Measurements from ENCODE around the gene FAM98B. TPM values are rescaled to one million over a fixed set of nuclear protein-coding genes. Genes with fewer than 3 reads are reported as not detected.

Gene FAM98B
- polyA plus RNA-seq, 1 of the 3 experiments (the other 2 are of a cell fraction) = 5.7 TPM

GRCh38 chr15:38464675-38465074 is 10.7 kb downstream of the FAM98B start:
- H2AFZ ChIP-seq (ENCODE audit: low read depth) = no peak overlapping the region
- no peaks in the 10 kb centered on the region for H3F3A ChIP-seq (replicated peaks; ENCODE audit: insufficient read depth)
- H3K36me3 ChIP-seq (replicated peaks in 1 of 2; ENCODE audit: control insufficient read depth in 1 of 2, insufficient read depth in 2 of 2, low read length in 1 of 2) = peaks cover 10 to 13% of the 10 kb centered on the region in 2 experiments
- no peaks in the 10 kb centered on the region for H3K27me3 ChIP-seq (ENCODE audit: insufficient read depth)
- no peak overlapping the region for H3K4me3 ChIP-seq (ENCODE audit: low read depth in 2 of 2, low read length in 1 of 2)
- no peak overlapping the region for H3K4me2 ChIP-seq
- peaks cover 22% of the 10 kb centered on the region; the same call in 1 of the 2 replicates for H4K20me1 ChIP-seq (ENCODE audit: insufficient read depth)
- H3K9me2 ChIP-seq = no peaks in the 10 kb centered on the region
- TF ChIP-seq, protein P1, sequence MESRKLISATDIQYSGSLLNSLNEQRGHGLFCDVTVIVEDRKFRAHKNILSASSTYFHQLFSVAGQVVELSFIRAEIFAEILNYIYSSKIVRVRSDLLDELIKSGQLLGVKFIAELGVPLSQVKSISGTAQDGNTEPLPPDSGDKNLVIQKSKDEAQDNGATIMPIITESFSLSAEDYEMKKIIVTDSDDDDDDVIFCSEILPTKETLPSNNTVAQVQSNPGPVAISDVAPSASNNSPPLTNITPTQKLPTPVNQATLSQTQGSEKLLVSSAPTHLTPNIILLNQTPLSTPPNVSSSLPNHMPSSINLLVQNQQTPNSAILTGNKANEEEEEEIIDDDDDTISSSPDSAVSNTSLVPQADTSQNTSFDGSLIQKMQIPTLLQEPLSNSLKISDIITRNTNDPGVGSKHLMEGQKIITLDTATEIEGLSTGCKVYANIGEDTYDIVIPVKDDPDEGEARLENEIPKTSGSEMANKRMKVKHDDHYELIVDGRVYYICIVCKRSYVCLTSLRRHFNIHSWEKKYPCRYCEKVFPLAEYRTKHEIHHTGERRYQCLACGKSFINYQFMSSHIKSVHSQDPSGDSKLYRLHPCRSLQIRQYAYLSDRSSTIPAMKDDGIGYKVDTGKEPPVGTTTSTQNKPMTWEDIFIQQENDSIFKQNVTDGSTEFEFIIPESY (IDR thresholded peaks at IDR 0.05; ENCODE audit: borderline replicate concordance, low read depth) = no peak
- TF ChIP-seq RCOR1 (IDR thresholded peaks at IDR 0.05; ENCODE audit: low read length) (no peak), TAF1 (IDR thresholded peaks at IDR 0.05; ENCODE audit: borderline replicate concordance, low read depth, low read length) (no peak), GATA2 (CRISPR knock-in tag; IDR thresholded peaks at IDR 0.05) (no peak), SMC3 (IDR thresholded peaks at IDR 0.05; ENCODE audit: low read depth, low read length) (no peak), MAX (IDR thresholded peaks at IDR 0.05; ENCODE audit: low read depth) (no peak), CHD2 (IDR thresholded peaks at IDR 0.05; ENCODE audit: low read length, partially characterized antibody) (no peak), REST (IDR thresholded peaks at IDR 0.05; ENCODE audit: low read depth, low read length) (no peak), FOXJ3 (CRISPR knock-in tag; IDR thresholded peaks at IDR 0.05) (no peak), FOSL2 (IDR thresholded peaks at IDR 0.05; ENCODE audit: borderline replicate concordance, low read depth) (no peak), YY1 (IDR thresholded peaks at IDR 0.05; ENCODE audit: low read depth) (no peak), RAD21 (IDR thresholded peaks at IDR 0.05; ENCODE audit: low read length) (no peak), MEF2A (IDR thresholded peaks at IDR 0.05; ENCODE audit: borderline replicate concordance, low read depth) (no peak), MXI1 (IDR thresholded peaks at IDR 0.05; ENCODE audit: low read depth, low read length) (no peak), NRF1 (IDR thresholded peaks at IDR 0.05; ENCODE audit: low read depth, low read length) (no peak)
- TF ChIP-seq, protein P2, sequence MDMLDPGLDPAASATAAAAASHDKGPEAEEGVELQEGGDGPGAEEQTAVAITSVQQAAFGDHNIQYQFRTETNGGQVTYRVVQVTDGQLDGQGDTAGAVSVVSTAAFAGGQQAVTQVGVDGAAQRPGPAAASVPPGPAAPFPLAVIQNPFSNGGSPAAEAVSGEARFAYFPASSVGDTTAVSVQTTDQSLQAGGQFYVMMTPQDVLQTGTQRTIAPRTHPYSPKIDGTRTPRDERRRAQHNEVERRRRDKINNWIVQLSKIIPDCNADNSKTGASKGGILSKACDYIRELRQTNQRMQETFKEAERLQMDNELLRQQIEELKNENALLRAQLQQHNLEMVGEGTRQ (IDR thresholded peaks at IDR 0.05; ENCODE audit: borderline replicate concordance, low read depth, low read length) = no peak
- TF ChIP-seq, protein P3, sequence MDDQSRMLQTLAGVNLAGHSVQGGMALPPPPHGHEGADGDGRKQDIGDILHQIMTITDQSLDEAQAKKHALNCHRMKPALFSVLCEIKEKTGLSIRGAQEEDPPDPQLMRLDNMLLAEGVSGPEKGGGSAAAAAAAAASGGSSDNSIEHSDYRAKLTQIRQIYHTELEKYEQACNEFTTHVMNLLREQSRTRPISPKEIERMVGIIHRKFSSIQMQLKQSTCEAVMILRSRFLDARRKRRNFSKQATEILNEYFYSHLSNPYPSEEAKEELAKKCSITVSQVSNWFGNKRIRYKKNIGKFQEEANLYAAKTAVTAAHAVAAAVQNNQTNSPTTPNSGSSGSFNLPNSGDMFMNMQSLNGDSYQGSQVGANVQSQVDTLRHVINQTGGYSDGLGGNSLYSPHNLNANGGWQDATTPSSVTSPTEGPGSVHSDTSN (IDR thresholded peaks at IDR 0.05) = no peak
- no peaks in the 10 kb centered on the region for H3K9me3 ChIP-seq
- ChIA-PET CTCF (interaction anchor here (1.0 to 3.7 kb wide), 8 partner anchors 11 to 235 kb away, joined by 3 to 19 read pairs (median 5); partner anchors contain the start of genes FAM98B and RASGRP1), POLR2A (no interaction called here)
- H3K4me1 ChIP-seq (ENCODE audit: control insufficient read depth in 1 of 2, insufficient read depth in 2 of 2, low read depth in 1 of 2, low read length in 1 of 2) = peaks cover 2 to 7% of the 10 kb centered on the region in 2 experiments; a peak in 1 of 4 replicates
- WGBS (ENCODE audit: low lambda C conversion rate) = 77% methylated on average over 4 of the region's 4 CpGs
- no peak overlapping the region for H3K27ac ChIP-seq (ENCODE audit: low read depth in 2 of 2, low read length in 1 of 2)
- H3K79me2 ChIP-seq (ENCODE audit: insufficient read depth) = peaks cover 77% of the 10 kb centered on the region
- H3K9ac ChIP-seq = no peak overlapping the region
- no peak for DNase-seq

Data from SK-N-SH (cell line).